MG63 (cell line): Measurements from ENCODE around the gene TMEM63B. TPM values are rescaled to one million over a fixed set of nuclear protein-coding genes. Genes with fewer than 3 reads are reported as not detected.
"Not testable (repeated sequence)": the region's sequence is repeated elsewhere in the genome, so short reads cannot be mapped to it uniquely, and the experiment has no call there.

ENCODE experiments used
- DNase-seq: peaks from one replicate; pipeline ENCODE4 v3.0.0-alpha.2; 2020
- H3K27me3 ChIP-seq: fragments of 250-450 bp; sonication (Bioruptor Pico); 2 replicates; pipeline ENCODE4 v1.5.1; 2020; ENCODE audit warnings: mild to moderate bottlenecking, moderate library complexity
- H3K36me3 ChIP-seq: fragments of 250-450 bp; sonication (Bioruptor Pico); 2 replicates; pipeline ENCODE4 v1.5.1; 2020; ENCODE audit warnings: mild to moderate bottlenecking, moderate library complexity
- H3K4me3 ChIP-seq: fragments of 250-450 bp; sonication (Bioruptor Pico); 2 replicates; pipeline ENCODE4 v1.5.1; 2020; ENCODE audit warnings: mild to moderate bottlenecking, moderate library complexity
- H3K9me3 ChIP-seq: fragments of 250-450 bp; sonication (Bioruptor Pico); 2 replicates; pipeline ENCODE4 v1.5.1; 2020; ENCODE audit warnings: mild to moderate bottlenecking, moderate library complexity
- total RNA-seq: library from RNA; depleted of rRNA; stranded (reverse); fragments of >200 nt; shearing (Covaris generic); gene quantifications from 2 replicates; pipeline ENCODE4 v1.2.3, GENCODE V29; 2014; ENCODE audit warnings: low replicate concordance; rRNA removed

TMEM63B gene
- total RNA-seq: 18.4 and 35.3 TPM in 2 replicates

DNA sequence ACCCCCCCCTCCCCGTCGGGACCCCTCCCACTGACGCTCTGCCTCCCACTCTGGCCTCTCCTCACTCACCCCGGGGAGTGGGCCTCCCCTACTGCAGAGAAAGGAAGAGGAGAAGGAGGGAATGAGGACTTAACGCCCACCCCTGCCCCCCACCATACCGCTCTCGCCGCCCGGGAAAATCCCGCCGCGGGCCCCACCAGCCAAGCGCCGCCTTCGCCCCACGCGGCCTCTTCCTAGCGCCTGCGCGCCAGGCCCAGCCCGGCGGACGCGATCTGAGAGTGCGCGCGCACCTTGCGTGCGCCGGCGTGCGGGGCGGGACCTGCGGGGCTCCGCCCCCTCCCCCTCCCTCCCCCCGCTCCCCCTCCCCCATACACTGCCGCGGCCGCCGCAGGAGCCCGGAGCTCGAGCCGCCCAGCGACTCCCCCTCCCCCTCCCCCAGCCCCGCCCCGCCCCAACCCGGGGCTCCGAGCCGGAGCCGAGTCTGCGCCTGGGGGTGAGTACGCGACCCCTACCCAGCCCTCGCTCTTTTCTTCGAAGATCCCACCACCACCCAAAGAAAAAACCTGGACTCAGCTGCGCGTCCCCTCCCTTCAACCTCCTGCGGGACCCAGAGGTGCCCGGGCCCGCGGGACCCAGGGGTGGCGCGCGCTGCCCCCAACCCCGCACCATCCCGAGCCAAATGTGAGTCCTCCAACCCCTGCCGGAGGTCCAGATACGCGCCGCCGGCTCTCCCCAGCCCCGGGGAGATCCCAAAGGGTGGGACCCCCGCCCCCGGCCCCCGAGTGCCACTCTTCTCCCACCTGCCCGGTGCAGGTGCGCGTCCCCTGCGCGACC is at the start of gene TMEM63B, which contains the start of gene MRPL14:
Gene TMEM63B (plus strand): TSS at position 369 of the 834 bp plus-strand sequence. CDS start 7,031 bp downstream, outside the sequence.
Gene MRPL14 (minus strand): TSS at position 267 of the 834 bp plus-strand sequence. CDS start 10,841 bp downstream, outside the sequence.
- Histone ChIP-seq H3K27me3 (no peaks in the 10 kb centered on the region), H3K36me3 (peaks cover 51% of the 10 kb centered on the region), H3K9me3 (no peaks in the 10 kb centered on the region), H3K4me3 (peak within 1 kb of the TSS; percentile 95)
- DNase-seq: peak; percentile 98

DNA sequence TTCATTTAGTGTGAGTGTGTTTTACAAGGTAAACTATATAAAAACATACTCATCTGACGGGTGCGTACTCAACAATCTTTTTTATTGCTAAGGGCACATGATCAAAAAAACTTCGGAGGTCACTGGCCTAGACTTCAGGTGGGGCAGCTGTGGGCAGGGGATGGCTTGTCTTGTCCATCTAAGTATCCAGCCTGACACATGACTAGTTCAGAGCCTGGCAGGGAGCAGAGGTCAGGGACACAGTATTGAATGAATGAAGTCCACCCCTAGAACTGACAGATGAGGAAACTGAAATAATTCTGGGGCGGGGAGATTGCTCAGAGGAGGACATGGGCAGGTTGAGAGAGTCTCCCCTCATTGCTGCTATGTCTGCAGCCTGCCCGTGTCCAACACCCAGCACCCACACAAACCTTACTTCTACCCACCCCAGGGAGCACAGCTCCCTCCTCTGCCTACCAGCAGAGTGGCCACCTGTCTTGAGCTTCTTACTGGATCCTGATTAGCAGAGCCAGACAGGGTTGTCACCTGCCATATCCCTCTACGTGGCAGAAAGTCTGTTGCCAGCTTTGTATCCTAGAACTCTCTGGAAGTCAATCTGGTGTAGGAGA is 49.0 kb upstream of the TMEM63B start:
- Histone ChIP-seq H3K9me3 (no peaks in the 10 kb centered on the region), H3K27me3 (no peaks in the 10 kb centered on the region), H3K36me3 (peaks cover 12% of the 10 kb centered on the region), H3K4me3 (no peak overlapping the region)
- no peak for DNase-seq

DNA sequence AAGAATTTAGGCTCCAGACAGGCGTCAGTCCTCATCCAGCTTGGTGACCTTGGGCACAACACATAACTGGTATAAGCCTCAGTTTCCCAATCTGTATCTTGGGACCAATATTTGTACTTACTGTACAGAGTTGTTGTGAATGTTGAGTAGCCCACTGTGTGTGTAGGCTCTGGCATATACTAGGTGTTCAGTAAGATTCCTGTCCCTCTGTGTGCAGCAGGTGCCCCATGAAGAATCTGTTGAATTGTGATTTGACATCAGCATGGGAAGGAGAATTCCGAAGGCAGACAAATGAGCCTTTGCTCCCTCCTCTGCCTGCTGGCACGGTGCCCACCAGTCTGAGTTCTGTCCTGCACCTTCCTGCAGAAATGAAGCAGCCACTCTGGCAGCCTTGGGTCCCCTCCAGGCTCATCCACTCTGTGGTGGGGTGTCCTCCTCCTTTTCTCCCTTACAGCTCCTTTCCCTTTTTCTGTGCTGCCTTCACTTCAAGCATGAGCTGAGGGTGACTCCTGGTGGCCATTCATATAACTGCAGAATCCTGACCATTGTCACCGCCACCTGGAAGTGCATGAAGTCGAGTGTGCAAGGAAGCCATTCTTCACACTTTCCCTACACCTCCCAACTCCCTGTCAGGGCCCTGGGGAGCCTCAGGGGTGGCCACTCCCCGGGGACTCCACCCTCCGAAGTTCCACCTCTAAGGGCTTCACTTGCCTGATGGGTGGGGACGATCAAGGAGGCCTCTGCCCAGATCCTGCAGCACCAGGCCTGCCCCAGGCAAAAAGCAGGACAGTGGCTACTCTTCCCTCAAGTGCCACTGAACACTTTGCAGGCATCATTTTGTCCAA is 48.3 kb upstream of the TMEM63B start:
- peak; percentile 73 for DNase-seq
- H3K27me3 ChIP-seq: no peaks in the 10 kb centered on the region
- H3K4me3 ChIP-seq: no peak overlapping the region
- H3K36me3 ChIP-seq: peaks cover 14% of the 10 kb centered on the region
- no peaks in the 10 kb centered on the region for H3K9me3 ChIP-seq

DNA sequence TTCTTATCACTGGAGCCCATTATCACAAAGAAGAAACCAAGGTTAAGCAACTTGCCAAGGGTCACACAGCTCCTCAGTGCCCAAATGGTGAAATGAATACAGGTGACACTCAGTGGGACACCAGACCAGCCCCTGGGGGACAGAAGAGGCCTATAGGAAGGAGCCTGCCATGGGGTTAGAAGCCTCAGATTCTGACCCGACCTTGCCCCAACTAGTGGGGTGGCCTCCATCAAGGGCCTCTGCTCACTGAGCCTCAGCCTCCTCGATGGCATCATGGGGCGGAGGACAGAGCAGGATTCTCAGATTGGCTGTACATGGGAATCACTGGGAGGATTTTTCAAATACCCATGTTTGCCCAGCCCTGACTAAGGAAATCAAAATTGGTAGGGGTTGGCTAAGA is 47.7 kb upstream of the TMEM63B start:
- H3K4me3 ChIP-seq: no peak overlapping the region
- peaks cover 14% of the 10 kb centered on the region for H3K36me3 ChIP-seq
- no peaks in the 10 kb centered on the region for H3K9me3 ChIP-seq
- no peak for DNase-seq
- no peaks in the 10 kb centered on the region for H3K27me3 ChIP-seq

DNA sequence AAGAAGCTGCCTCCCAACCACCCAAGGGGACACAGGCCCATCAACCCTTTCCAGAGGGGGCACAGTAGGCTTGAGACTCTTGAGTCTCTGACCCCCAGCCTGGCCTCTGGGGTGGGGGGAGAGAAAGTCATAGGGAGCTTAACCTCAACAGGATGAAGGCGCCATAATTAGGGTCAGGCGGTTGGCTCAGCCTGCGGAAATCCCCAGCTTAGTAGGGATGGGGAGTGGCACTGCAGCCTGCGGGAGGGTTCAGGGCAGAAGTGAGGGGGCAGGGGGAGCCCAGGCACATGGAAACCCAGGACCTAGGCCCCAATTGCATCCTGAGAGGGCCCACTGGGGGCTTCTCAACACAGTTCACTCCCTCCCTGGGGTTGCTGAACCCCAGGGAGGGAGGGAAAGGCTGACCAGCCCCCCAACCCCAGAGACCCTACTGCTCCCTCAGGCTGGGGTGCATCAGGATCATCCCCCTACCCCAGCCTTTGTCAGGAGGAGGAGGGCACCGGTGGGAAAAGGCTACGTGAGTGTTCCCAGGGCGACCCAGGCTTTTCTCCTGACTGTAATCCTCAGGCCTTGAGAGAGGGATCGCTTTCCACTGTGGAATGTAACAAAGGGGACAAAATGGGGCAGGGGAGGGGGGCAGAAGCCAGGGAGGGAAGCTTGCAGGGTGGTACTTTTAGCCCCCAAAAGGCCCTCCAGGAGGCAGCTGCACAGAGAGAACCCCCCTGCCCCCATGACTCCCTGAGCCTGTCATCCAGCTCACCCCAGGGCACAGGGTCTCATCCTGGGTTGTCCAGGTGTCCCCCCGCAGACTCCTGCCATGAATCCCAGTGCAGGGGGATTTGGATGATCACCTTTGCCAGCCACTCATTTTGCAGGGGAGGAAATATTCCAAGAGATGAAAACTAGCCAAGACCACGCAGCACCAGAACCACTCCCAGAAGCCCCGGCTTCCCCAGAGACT is 46.5 kb upstream of the TMEM63B start:
- Histone ChIP-seq H3K9me3 (no peaks in the 10 kb centered on the region), H3K36me3 (peaks cover 14% of the 10 kb centered on the region), H3K27me3 (no peaks in the 10 kb centered on the region), H3K4me3 (no peak overlapping the region)
- no peak for DNase-seq

DNA sequence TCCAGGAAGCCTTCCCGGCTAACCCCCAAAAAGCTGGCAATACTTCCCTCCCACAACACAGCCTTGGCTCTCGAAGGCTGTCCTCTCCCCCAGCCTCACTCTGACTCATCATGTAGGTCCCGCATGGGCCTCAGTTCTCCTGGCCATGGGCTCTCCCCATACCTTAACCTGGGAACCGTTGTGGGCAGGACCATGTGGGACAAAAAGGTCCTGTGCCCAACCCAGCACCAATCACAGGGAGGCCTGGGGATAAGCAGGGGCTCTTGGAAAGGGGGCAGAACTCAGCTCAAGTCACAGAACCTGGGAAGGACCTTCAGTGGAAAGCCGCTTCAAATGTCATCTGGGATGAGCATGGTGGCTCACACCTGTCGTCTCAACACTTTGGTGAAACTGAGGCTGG is 45.6 kb upstream of the TMEM63B start:
- no peaks in the 10 kb centered on the region for H3K27me3 ChIP-seq
- H3K4me3 ChIP-seq: no peak overlapping the region
- DNase-seq: no peak
- H3K9me3 ChIP-seq: no peaks in the 10 kb centered on the region
- H3K36me3 ChIP-seq: peaks cover 18% of the 10 kb centered on the region

DNA sequence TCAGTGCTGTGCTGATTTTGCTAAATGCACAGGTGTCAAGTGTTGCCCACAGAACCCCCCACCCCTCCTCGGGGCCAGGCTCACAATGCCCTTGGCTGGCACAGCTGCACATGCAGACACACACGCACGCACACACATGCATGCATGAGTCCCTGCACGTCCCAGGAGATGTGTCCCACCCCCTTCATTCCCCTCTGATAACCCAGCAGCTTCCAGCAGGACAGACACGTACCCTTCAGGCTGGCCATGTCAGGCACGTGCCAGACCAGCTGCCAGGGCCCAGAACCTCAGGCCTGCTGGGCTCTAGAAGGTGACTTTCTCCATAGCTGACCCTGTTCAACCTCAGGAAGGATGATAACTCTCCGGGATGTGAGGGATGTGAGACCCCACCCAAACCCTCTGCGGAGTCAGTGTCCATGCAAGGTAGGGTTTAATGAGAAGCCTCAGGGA is 44.5 kb upstream of the TMEM63B start:
- H3K9me3 ChIP-seq: no peaks in the 10 kb centered on the region
- no peaks in the 10 kb centered on the region for H3K27me3 ChIP-seq
- no peak for DNase-seq
- H3K4me3 ChIP-seq: no peak overlapping the region
- peaks cover 29% of the 10 kb centered on the region for H3K36me3 ChIP-seq

DNA sequence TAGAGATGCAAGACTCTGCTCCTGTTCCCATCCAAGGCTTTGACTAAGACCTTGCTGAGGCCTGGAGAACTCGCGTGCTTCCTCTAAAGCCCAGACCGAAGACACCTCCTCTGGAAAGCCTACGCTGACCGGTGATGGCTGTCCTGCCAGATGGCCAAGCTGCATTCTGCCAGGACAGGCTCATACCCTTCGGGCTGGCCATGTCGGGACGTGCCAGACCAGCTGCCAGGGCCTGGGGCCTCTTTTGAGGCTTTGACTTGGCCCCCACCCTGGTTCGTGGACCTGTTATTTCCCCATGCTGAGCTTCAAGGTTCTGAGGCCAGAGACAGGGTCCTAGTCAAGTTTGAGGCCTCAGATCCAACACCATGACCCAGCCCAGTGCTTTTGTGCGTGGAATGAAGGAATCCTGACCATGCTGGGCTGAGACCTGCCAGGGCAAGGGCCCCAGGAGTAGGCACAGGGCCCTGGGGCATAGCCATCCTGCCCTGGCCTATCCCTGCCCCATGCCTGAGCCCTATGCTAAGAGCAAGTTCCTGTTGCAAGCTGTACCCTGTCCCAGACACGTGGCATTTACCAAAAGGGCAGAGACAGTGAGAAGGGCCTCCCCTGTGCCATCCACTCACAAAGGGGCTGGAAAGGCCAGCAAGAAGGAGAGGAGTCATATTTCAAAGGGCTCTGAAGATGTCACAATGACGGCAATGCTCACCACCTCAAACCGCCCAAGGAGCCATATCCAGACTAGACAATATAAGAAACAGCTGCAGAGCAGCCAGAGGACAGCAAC is 42.9 kb upstream of the TMEM63B start:
- DNase-seq: no peak
- Histone ChIP-seq H3K4me3 (no peak overlapping the region), H3K36me3 (peaks cover 31% of the 10 kb centered on the region), H3K9me3 (no peaks in the 10 kb centered on the region), H3K27me3 (no peaks in the 10 kb centered on the region)

DNA sequence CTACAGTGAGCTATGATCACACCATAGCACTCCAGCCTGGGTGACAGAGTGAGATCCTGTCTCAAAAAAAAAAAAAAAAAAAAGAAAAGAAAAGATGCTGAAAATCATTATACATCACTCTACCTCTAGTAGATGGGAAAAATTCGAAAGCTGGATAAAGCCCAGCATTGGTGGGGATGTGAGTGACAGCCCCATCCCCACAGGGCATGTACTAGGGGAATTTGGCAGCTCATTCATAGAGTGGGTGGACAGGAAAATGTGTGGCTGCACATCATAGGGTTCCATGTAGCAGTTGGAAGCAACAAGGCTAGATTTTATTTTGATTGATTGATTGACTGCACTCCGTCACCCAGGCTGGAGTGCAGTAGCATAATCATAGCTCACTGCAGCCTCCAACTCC is 42.1 kb upstream of the TMEM63B start:
- H3K27me3 ChIP-seq: no peaks in the 10 kb centered on the region
- no peak for DNase-seq
- H3K9me3 ChIP-seq: no peaks in the 10 kb centered on the region
- H3K36me3 ChIP-seq: peaks cover 39% of the 10 kb centered on the region
- no peak overlapping the region for H3K4me3 ChIP-seq

DNA sequence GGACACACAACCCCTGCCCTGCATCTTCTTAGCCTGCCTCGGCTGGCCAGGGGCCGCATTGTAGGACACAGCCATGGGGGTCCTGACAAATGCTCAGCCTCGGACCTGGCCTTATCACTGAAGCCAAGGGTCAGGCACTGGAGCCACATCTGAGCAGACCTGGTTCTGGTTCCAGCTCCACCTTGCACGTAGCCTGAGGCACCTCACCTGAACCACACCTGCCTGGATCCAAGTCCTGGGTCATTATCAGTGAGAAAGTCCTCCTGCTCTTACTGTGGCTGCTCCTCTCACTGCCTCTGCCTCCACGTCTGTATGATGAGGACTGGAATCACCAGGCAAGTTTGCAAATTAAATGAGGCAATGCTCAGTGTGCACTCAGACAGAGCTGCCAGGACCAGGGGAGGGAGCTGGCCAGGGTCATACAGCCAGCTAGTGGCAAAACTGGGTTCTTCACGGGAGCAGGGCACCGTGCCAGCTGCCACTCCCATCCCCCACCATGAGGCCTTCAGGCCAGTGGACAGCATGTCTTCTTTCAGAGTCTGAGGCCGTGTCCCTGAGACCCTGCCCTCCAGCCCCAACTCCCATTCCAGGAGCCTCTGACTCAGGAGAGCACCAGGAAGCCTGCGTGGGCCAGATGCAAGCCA is 40.3 kb upstream of the TMEM63B start:
- peak; percentile 71 for DNase-seq
- H3K27me3 ChIP-seq: no peaks in the 10 kb centered on the region
- H3K36me3 ChIP-seq: peaks cover 55% of the 10 kb centered on the region
- H3K9me3 ChIP-seq: no peaks in the 10 kb centered on the region
- H3K4me3 ChIP-seq: no peak overlapping the region

DNA sequence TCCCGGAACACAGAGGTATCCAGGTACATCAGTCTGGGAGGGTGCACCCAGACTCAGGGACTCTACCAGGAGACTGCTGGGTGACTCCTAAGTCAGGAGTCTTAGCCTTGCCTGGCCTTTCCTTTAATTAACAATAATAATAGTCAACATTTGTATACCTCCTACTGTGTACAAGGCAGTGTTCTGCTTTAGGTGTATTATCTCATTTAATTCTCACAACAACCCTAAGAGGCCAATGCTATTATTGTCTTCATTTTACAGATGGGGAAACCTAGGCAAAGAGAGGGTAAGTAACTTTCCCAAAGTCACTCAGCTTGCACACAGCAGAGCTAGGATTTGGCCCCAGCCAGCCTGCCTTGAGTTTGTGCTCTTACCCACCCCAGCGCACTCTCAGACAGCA is 39.7 kb upstream of the TMEM63B start:
- Histone ChIP-seq H3K9me3 (no peaks in the 10 kb centered on the region), H3K4me3 (no peak overlapping the region), H3K36me3 (peaks cover 57% of the 10 kb centered on the region), H3K27me3 (no peaks in the 10 kb centered on the region)
- DNase-seq: no peak

DNA sequence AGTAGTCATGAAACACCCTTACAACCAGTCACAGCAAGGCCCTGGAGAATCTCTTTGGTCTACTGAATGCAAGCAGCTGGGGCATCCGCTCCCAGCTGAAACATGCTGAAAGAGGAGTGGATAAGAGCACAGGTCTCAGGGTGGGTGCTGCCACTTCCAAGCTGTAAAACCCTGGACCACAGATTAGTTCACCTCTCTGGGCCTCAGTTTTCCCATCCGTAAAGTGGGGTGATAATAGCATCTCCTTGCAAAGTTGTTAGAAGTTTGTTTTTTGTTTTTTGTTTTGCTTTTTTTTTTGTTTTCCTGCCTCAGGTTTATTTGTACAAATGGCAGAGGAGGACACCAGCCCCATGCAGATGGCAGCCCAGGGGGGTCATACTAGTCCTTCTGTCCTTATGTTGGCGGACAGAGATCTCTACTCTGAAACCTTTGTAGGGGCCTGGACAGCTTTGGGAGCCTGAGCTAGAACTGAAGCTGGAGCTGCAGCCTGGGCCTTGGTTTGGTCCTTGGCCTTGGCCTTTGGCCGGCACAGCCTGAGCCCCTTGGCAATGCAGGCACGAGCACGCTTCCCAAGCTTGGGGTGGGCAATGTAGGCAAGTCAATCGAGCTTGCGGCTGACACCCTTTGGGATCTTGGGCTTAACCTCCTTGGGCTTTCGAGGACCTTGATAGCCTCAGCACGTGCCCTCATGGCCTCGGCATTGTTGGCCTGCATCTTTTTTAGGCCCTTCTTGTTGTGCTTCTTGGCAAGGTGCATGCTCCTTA is 38.3 kb upstream of the TMEM63B start:
- no peak for DNase-seq
- H3K4me3 ChIP-seq: no peak overlapping the region
- H3K9me3 ChIP-seq: no peaks in the 10 kb centered on the region
- peaks cover 66% of the 10 kb centered on the region for H3K36me3 ChIP-seq
- no peaks in the 10 kb centered on the region for H3K27me3 ChIP-seq

DNA sequence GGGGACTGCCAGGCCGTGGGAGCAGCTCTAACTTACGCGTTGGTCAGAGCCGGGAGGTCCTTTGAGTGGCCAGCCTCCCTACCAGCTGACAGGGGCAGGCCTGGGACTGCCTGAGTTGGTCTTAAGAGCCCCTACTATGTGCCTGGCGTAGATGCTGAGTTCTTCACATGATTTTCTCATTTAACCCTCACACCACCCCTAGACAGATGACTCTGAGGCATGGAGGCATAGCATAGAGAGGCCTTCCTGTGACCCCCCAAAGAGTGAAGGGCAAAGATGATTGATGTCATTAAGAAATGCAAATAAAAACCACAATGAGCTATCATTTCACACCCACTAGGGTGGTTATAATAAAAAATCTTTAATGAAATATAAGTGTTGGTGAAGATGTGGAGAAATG is 36.9 kb upstream of the TMEM63B start:
- no peaks in the 10 kb centered on the region for H3K27me3 ChIP-seq

DNA sequence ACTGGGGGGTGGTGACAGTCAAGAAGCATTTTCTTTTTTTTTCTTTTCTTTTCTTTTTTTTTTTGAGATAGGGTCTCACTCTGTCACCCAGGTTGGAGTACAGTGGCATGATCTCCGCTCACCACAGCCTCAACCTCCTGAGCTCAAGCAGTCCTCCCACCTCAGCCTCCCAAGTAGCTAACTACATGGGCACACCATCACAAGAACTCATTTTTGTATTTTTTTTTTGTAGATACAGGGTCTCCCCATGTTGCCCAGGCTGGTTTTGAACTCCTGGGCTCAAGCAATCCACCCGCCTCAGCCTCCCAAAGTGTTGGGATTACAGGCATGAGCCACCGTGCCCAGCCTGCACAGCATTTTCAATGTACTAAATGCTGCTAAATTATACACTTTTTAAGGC is 36.0 kb upstream of the TMEM63B start:
- H3K9me3 ChIP-seq, H3K4me3 ChIP-seq, DNase-seq, H3K27me3 ChIP-seq: not testable (repeated sequence)
- H3K36me3 ChIP-seq: peaks cover 89% of the 10 kb centered on the region

More for the DNA sequence above, 36.9 kb upstream of the TMEM63B start:
- Histone ChIP-seq H3K36me3 (peaks cover 81% of the 10 kb centered on the region), H3K4me3 (no peak overlapping the region), H3K9me3 (no peaks in the 10 kb centered on the region)
- DNase-seq: no peak
